Smooth muscle cell (in vitro differentiated cells): ENCODE measurements around the gene BCKDHB. TPM values are rescaled to one million over a fixed set of nuclear protein-coding genes. Genes with fewer than 3 reads are reported as not detected.

Source experiments
- DNase-seq: peaks from one replicate; lab custom pipeline; 2025; ENCODE audit not compliant: unreplicated experiment; lab: John Stamatoyannopoulos, UW
- H2AFZ ChIP-seq: fragments of 200-600 bp; sonication (generic); 2 replicates; pipeline ENCODE4 v1.6.0; 2016; ENCODE audit warnings: antibody characterized with exemption, low read depth, mild to moderate bottlenecking
- H3F3A ChIP-seq: fragments of 200-600 bp; sonication (generic); 2 replicates; pipeline ENCODE4 v1.6.0; 2017; ENCODE audit warnings: antibody characterized with exemption, low read depth
- H3K27ac ChIP-seq: fragments of 200-600 bp; sonication (generic); 2 replicates; pipeline ENCODE4 v1.5.1; 2016; ENCODE audit warnings: low read depth, mild to moderate bottlenecking
- H3K27me3 ChIP-seq: fragments of 200-600 bp; sonication (generic); 2 replicates; pipeline ENCODE4 v1.6.1; 2016; ENCODE audit warnings: low read depth, mild to moderate bottlenecking
- H3K36me3 ChIP-seq: fragments of 200-600 bp; sonication (generic); 2 replicates; pipeline ENCODE4 v1.5.1; 2016; ENCODE audit warnings: low read depth
- H3K4me1 ChIP-seq: fragments of 200-600 bp; sonication (generic); 2 replicates; pipeline ENCODE4 v1.5.1; 2016; ENCODE audit warnings: low read depth
- H3K4me2 ChIP-seq: fragments of 200-600 bp; sonication (generic); 2 replicates; pipeline ENCODE4 v1.6.0; 2016; ENCODE audit warnings: mild to moderate bottlenecking
- H3K4me3 ChIP-seq: fragments of 200-600 bp; sonication (generic); 2 replicates; pipeline ENCODE4 v1.5.1; 2016; ENCODE audit warnings: mild to moderate bottlenecking
- H3K79me2 ChIP-seq: fragments of 200-600 bp; sonication (generic); 2 replicates; pipeline ENCODE4 v1.6.0; 2016; ENCODE audit warnings: low read depth, mild to moderate bottlenecking
- H3K9ac ChIP-seq: fragments of 200-600 bp; sonication (generic); 2 replicates; pipeline ENCODE4 v1.6.0; 2016; ENCODE audit warnings: low read depth
- H3K9me3 ChIP-seq: fragments of 200-600 bp; sonication (generic); replicated peaks from 2 replicates; pipeline ENCODE4 v1.5.1; 2016; ENCODE audit warnings: low read depth
- H4K20me1 ChIP-seq: fragments of 200-600 bp; sonication (generic); 2 replicates; pipeline ENCODE4 v1.6.0; 2016; ENCODE audit warnings: low read depth
- CTCF ChIP-seq: fragments of 200-600 bp; sonication (generic); IDR thresholded peaks from 2 replicates; pipeline ENCODE4 v1.5.1; 2017; ENCODE audit warnings: borderline replicate concordance, mild to moderate bottlenecking, antibody characterized with exemption; ENCODE audit not compliant: insufficient read depth, poor library complexity, severe bottlenecking
- WGBS: methylation state at CpG from one replicate; pipeline ENCODE4 v1.1.7; 2016; ENCODE audit warnings: low lambda C conversion rate; 5-methylcytosine and 5-hydroxymethylcytosine counted together
- polyA plus RNA-seq: library from polyadenylated mRNA; unstranded; fragments of >200 nt; fragmentation: Nextera tagmentation; extraction: Ambion mirVana; gene quantifications from 2 replicates; pipeline ENCODE4 v1.2.1, GENCODE V29; 2016
- total RNA-seq: library from RNA; depleted of rRNA; stranded (reverse); fragments of >200 nt; gene quantifications from 2 replicates; pipeline ENCODE4 v1.2.3, GENCODE V29; 2014

Gene BCKDHB
- total and polyA plus RNA-seq, 2 experiments from 2014 or later: 10.2 to 19.7 TPM

- no peaks in the 10 kb centered on the region for H3K4me1 ChIP-seq
- no peaks in the 10 kb centered on the region for H3K9me3 ChIP-seq
- no peak overlapping the region for H3K9ac ChIP-seq
- DNase-seq: no peak
- H2AFZ ChIP-seq: no peak overlapping the region
- WGBS: 91% methylated on average over 1 of the region's 1 CpG
- no peak overlapping the region for H3K27ac ChIP-seq
- no peak for TF ChIP-seq CTCF
- no peaks in the 10 kb centered on the region for H4K20me1 ChIP-seq
- no peak overlapping the region for H3K4me2 ChIP-seq
- H3K79me2 ChIP-seq: no peaks in the 10 kb centered on the region
- H3F3A ChIP-seq: no peaks in the 10 kb centered on the region
- H3K27me3 ChIP-seq: no peaks in the 10 kb centered on the region
- H3K4me3 ChIP-seq: no peak overlapping the region
- H3K36me3 ChIP-seq: no peaks in the 10 kb centered on the region
Observed at GRCh38 chr6:80142586-80142985, 36.1 kb downstream of the BCKDHB start.

GRCh38 chr6:80143419-80143937 lies 37.0 kb downstream of the BCKDHB start:
- no peak for TF ChIP-seq CTCF
- H3F3A ChIP-seq: no peaks in the 10 kb centered on the region
- H3K27me3 ChIP-seq: no peaks in the 10 kb centered on the region
- H3K4me1 ChIP-seq: no peaks in the 10 kb centered on the region
- no peak overlapping the region for H3K4me2 ChIP-seq
- no peak overlapping the region for H3K9ac ChIP-seq
- H4K20me1 ChIP-seq: no peaks in the 10 kb centered on the region
- H3K9me3 ChIP-seq: no peaks in the 10 kb centered on the region
- 64% methylated on average over 3 of the region's 3 CpGs for WGBS
- peak; percentile 2 for DNase-seq
- H3K27ac ChIP-seq: no peak overlapping the region
- no peaks in the 10 kb centered on the region for H3K79me2 ChIP-seq
- H2AFZ ChIP-seq: no peak overlapping the region
- no peaks in the 10 kb centered on the region for H3K36me3 ChIP-seq
- H3K4me3 ChIP-seq: no peak overlapping the region

- Histone ChIP-seq H3K4me1 (no peaks in the 10 kb centered on the region), H3K9ac (no peak overlapping the region), H3K79me2 (no peaks in the 10 kb centered on the region), H2AFZ (no peak overlapping the region), H3K27ac (no peak overlapping the region), H3F3A (no peaks in the 10 kb centered on the region), H3K9me3 (no peaks in the 10 kb centered on the region), H3K27me3 (no peaks in the 10 kb centered on the region), H3K4me3 (no peak overlapping the region), H4K20me1 (no peaks in the 10 kb centered on the region), H3K4me2 (no peak overlapping the region), H3K36me3 (no peaks in the 10 kb centered on the region)
- 97% methylated on average over 4 of the region's 4 CpGs for WGBS
- no peak for DNase-seq
- TF ChIP-seq CTCF: no peak
Observed at GRCh38 chr6:80144753-80145315, 38.4 kb downstream of the BCKDHB start.

- H4K20me1 ChIP-seq: no peaks in the 10 kb centered on the region
- TF ChIP-seq CTCF: no peak
- no peaks in the 10 kb centered on the region for H3K9me3 ChIP-seq
- H3K9ac ChIP-seq: no peak overlapping the region
- no peak overlapping the region for H2AFZ ChIP-seq
- H3K79me2 ChIP-seq: no peaks in the 10 kb centered on the region
- no peak overlapping the region for H3K27ac ChIP-seq
- no peak for DNase-seq
- no peaks in the 10 kb centered on the region for H3F3A ChIP-seq
- H3K36me3 ChIP-seq: no peaks in the 10 kb centered on the region
- no peak overlapping the region for H3K4me2 ChIP-seq
- no peaks in the 10 kb centered on the region for H3K4me1 ChIP-seq
- no peak overlapping the region for H3K4me3 ChIP-seq
- no peaks in the 10 kb centered on the region for H3K27me3 ChIP-seq
Observed at GRCh38 chr6:80145509-80145908, 39.0 kb downstream of the BCKDHB start.
